HCT116 (cell line): ENCODE measurements around the gene ARMH3.

Experiments used
- CEBPB ChIP-seq: IDR thresholded peaks from 2 replicates; pipeline ENCODE4 v1.6.1; 2012; ENCODE audit warnings: low read depth
- EGR1 ChIP-seq: IDR thresholded peaks from 2 replicates; pipeline ENCODE4 v1.6.1; 2012; ENCODE audit warnings: low read depth
- EZH2 ChIP-seq: fragments of 200-600 bp; sonication (generic); IDR thresholded peaks from 2 replicates; pipeline ENCODE4 v1.6.1; 2017; ENCODE audit warnings: antibody characterized with exemption, mixed run types
- EZH2phosphoT487 ChIP-seq: fragments of 200-600 bp; IDR thresholded peaks from 2 replicates; pipeline ENCODE4 v1.6.1; 2018; ENCODE audit warnings: antibody characterized with exemption, borderline replicate concordance
- POLR2A ChIP-seq: IDR thresholded peaks from 2 replicates; pipeline ENCODE4 v1.7.0; 2011; ENCODE audit warnings: borderline replicate concordance; ENCODE audit not compliant: insufficient read depth, insufficient read length; ENCODE audit errors: extremely low read depth
- POLR2AphosphoS5 ChIP-seq: IDR thresholded peaks from 2 replicates; pipeline ENCODE4 v1.6.1; 2011; ENCODE audit warnings: mild to moderate bottlenecking, low read depth, low read length, moderate library complexity
- SIN3A ChIP-seq: IDR thresholded peaks from 2 replicates; pipeline ENCODE4 v1.6.1; 2012; ENCODE audit warnings: low read depth
- SRF ChIP-seq: IDR thresholded peaks from 2 replicates; pipeline ENCODE4 v1.6.1; 2012; ENCODE audit warnings: low read depth
- TCF7L2 ChIP-seq: IDR thresholded peaks from 2 replicates; pipeline ENCODE4 v1.7.0; 2011; ENCODE audit warnings: borderline replicate concordance, inconsistent platforms; ENCODE audit not compliant: insufficient read depth, insufficient read length; ENCODE audit errors: extremely low read depth
- YY1 ChIP-seq: IDR thresholded peaks from 2 replicates; pipeline ENCODE4 v1.6.1; 2011; ENCODE audit warnings: low read length, low read depth, moderate library complexity, mild to moderate bottlenecking; ENCODE audit not compliant: insufficient replicate concordance; ENCODE audit errors: extremely low read depth
- ZNF274 ChIP-seq: fragments of 200-500 bp; sonication (Bioruptor generic); IDR thresholded peaks from 2 replicates; pipeline ENCODE4 v1.6.1; 2014; ENCODE audit warnings: mild to moderate bottlenecking, low read depth, low read length, inconsistent platforms
- TF ChIP-seq, protein P1 (sequence below), 3 experiments: fragments of 200-600 bp in 1 of 3; sonication (generic) in 1 of 3; IDR thresholded peaks in 2 of 3; conservative IDR thresholded peaks in 1 of 3; 2 replicates each; pipeline ENCODE4 v1.5.1; 2012 to 2017; ENCODE audit warnings: low read depth in 2 of 3, low read length in 2 of 3, antibody characterized with exemption in 1 of 3, borderline replicate concordance in 1 of 3, control low read depth in 1 of 3, mild to moderate bottlenecking in 1 of 3, mixed read lengths in 1 of 3, mixed run types in 1 of 3, moderate library complexity in 1 of 3; ENCODE audit not compliant: insufficient read depth in 1 of 3
- TF ChIP-seq, protein P2 (sequence below): IDR thresholded peaks from 2 replicates; pipeline ENCODE4 v1.6.1; 2012

DNA sequence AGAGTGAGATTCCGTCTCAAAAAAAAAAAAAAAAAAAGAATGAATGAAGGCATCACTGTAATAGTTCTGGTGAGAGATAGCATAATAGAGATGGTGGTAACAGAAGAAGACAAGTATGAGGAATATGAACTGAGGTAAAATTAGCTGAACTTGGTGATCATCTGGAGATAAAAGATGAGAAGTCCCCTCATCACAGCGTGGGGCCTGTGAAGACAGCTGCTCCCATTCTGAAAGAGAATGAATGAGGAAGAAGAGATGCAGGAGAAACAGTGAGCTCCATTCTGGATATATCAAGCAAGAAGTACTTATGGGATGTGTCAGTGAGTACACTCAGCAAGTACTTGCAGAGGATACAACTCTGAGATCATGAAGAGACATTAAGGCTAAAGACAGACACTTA lies 28.7 kb downstream of the ARMH3 start:
- TF ChIP-seq SRF, result no peak
- TF ChIP-seq EZH2, result no peak
- TF ChIP-seq, protein P1, sequence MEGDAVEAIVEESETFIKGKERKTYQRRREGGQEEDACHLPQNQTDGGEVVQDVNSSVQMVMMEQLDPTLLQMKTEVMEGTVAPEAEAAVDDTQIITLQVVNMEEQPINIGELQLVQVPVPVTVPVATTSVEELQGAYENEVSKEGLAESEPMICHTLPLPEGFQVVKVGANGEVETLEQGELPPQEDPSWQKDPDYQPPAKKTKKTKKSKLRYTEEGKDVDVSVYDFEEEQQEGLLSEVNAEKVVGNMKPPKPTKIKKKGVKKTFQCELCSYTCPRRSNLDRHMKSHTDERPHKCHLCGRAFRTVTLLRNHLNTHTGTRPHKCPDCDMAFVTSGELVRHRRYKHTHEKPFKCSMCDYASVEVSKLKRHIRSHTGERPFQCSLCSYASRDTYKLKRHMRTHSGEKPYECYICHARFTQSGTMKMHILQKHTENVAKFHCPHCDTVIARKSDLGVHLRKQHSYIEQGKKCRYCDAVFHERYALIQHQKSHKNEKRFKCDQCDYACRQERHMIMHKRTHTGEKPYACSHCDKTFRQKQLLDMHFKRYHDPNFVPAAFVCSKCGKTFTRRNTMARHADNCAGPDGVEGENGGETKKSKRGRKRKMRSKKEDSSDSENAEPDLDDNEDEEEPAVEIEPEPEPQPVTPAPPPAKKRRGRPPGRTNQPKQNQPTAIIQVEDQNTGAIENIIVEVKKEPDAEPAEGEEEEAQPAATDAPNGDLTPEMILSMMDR (IDR thresholded peaks at IDR 0.05 in 2 of 3, conservative IDR thresholded peaks at IDR 0.05 in 1 of 3; ENCODE audit: borderline replicate concordance in 1 of 3, insufficient read depth in 1 of 3, low read depth in 2 of 3, low read length in 2 of 3), result no peak
- no peak for TF ChIP-seq EZH2phosphoT487
- TF ChIP-seq TCF7L2, result no peak
- no peak for TF ChIP-seq ZNF274
- TF ChIP-seq POLR2AphosphoS5, result no peak
- no peak for TF ChIP-seq SIN3A
- TF ChIP-seq EGR1, result no peak
- no peak for TF ChIP-seq YY1
- TF ChIP-seq, protein P2, sequence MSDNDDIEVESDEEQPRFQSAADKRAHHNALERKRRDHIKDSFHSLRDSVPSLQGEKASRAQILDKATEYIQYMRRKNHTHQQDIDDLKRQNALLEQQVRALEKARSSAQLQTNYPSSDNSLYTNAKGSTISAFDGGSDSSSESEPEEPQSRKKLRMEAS, result no peak
- TF ChIP-seq POLR2A, result no peak
- TF ChIP-seq CEBPB, result no peak
